ENCODE measurements around the gene MARK4. TPM values are rescaled to one million over a fixed set of nuclear protein-coding genes. Genes with fewer than 3 reads are reported as not detected.
"Not testable (repeated sequence)": the region's sequence is repeated elsewhere in the genome, so short reads cannot be mapped to it uniquely, and the experiment has no call there.

MARK4 gene
- total and polyA plus RNA-seq, 4 donors, result 3.5 to 11.1 (median 6.1) TPM

DNA sequence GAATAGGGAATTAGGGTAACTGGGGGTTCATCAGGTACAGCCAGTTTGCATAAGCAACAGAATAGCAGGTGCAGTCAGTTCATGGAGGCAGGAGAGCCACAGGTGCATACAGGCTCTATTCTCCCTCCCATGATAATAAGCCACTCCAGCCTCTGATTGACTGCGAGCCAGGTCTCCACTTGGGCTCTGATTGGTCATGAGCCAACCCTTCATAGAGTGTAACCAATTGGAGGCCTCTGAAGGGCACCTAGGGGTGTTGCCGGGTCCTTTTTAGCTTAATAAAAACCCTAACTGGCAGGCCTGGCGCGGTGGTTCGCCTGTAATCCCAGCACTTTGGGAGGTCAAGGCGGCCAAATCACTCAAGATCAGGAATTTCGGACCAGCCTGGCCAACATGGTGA lies 80.3 kb downstream of the MARK4 start:
- DNase-seq (ENCODE audit: low spot score), result no peak
- WGBS, result 90% methylated on average over 7 of the region's 7 CpGs
- Histone ChIP-seq H3K4me3 (ENCODE audit: low read depth in 1 of 3, low read length in 3 of 3) (no peak overlapping the region), H3K36me3 (ENCODE audit: control insufficient read depth in 4 of 4, insufficient read depth in 3 of 4, low read depth in 1 of 4, low read length in 3 of 4) (no peaks in the 10 kb centered on the region), H3K27ac (ENCODE audit: low read depth in 1 of 2, low read length in 2 of 2) (no peak overlapping the region), H3K4me1 (ENCODE audit: control insufficient read depth in 4 of 4, insufficient read depth in 4 of 4, low read length in 3 of 4) (peaks cover under 1% of the 10 kb centered on the region in 4 donors), H3K27me3 (ENCODE audit: control insufficient read depth in 4 of 4, insufficient read depth in 4 of 4, low read length in 3 of 4) (no peaks in the 10 kb centered on the region), H3K9ac (ENCODE audit: low read depth in 1 of 2, low read length in 2 of 2) (no peak overlapping the region), H3K9me3 (ENCODE audit: control insufficient read depth in 4 of 4, low read length in 3 of 4) (no peaks in the 10 kb centered on the region)
- no peak for TF ChIP-seq HNF4G (IDR thresholded peaks at IDR 0.05)
- TF ChIP-seq NR2F2 (IDR thresholded peaks at IDR 0.05), result no peak
- TF ChIP-seq, protein P1, sequence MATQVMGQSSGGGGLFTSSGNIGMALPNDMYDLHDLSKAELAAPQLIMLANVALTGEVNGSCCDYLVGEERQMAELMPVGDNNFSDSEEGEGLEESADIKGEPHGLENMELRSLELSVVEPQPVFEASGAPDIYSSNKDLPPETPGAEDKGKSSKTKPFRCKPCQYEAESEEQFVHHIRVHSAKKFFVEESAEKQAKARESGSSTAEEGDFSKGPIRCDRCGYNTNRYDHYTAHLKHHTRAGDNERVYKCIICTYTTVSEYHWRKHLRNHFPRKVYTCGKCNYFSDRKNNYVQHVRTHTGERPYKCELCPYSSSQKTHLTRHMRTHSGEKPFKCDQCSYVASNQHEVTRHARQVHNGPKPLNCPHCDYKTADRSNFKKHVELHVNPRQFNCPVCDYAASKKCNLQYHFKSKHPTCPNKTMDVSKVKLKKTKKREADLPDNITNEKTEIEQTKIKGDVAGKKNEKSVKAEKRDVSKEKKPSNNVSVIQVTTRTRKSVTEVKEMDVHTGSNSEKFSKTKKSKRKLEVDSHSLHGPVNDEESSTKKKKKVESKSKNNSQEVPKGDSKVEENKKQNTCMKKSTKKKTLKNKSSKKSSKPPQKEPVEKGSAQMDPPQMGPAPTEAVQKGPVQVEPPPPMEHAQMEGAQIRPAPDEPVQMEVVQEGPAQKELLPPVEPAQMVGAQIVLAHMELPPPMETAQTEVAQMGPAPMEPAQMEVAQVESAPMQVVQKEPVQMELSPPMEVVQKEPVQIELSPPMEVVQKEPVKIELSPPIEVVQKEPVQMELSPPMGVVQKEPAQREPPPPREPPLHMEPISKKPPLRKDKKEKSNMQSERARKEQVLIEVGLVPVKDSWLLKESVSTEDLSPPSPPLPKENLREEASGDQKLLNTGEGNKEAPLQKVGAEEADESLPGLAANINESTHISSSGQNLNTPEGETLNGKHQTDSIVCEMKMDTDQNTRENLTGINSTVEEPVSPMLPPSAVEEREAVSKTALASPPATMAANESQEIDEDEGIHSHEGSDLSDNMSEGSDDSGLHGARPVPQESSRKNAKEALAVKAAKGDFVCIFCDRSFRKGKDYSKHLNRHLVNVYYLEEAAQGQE (IDR thresholded peaks at IDR 0.05), result no peak
- no peak for TF ChIP-seq RAD21 (IDR thresholded peaks at IDR 0.05)
- TF ChIP-seq, protein P2, sequence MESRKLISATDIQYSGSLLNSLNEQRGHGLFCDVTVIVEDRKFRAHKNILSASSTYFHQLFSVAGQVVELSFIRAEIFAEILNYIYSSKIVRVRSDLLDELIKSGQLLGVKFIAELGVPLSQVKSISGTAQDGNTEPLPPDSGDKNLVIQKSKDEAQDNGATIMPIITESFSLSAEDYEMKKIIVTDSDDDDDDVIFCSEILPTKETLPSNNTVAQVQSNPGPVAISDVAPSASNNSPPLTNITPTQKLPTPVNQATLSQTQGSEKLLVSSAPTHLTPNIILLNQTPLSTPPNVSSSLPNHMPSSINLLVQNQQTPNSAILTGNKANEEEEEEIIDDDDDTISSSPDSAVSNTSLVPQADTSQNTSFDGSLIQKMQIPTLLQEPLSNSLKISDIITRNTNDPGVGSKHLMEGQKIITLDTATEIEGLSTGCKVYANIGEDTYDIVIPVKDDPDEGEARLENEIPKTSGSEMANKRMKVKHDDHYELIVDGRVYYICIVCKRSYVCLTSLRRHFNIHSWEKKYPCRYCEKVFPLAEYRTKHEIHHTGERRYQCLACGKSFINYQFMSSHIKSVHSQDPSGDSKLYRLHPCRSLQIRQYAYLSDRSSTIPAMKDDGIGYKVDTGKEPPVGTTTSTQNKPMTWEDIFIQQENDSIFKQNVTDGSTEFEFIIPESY (IDR thresholded peaks at IDR 0.05), result no peak
- TF ChIP-seq SP1 (IDR thresholded peaks at IDR 0.05), result no peak
- TF ChIP-seq, protein P3, sequence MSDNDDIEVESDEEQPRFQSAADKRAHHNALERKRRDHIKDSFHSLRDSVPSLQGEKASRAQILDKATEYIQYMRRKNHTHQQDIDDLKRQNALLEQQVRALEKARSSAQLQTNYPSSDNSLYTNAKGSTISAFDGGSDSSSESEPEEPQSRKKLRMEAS (IDR thresholded peaks at IDR 0.05), result no peak
- TF ChIP-seq, protein P4, sequence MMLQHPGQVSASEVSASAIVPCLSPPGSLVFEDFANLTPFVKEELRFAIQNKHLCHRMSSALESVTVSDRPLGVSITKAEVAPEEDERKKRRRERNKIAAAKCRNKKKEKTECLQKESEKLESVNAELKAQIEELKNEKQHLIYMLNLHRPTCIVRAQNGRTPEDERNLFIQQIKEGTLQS (IDR thresholded peaks at IDR 0.05), result no peak
- TF ChIP-seq FOXA2 (IDR thresholded peaks at IDR 0.05), result no peak
- no peak for TF ChIP-seq TAF1 (conservative IDR thresholded peaks at IDR 0.05)
- TF ChIP-seq, protein P5, sequence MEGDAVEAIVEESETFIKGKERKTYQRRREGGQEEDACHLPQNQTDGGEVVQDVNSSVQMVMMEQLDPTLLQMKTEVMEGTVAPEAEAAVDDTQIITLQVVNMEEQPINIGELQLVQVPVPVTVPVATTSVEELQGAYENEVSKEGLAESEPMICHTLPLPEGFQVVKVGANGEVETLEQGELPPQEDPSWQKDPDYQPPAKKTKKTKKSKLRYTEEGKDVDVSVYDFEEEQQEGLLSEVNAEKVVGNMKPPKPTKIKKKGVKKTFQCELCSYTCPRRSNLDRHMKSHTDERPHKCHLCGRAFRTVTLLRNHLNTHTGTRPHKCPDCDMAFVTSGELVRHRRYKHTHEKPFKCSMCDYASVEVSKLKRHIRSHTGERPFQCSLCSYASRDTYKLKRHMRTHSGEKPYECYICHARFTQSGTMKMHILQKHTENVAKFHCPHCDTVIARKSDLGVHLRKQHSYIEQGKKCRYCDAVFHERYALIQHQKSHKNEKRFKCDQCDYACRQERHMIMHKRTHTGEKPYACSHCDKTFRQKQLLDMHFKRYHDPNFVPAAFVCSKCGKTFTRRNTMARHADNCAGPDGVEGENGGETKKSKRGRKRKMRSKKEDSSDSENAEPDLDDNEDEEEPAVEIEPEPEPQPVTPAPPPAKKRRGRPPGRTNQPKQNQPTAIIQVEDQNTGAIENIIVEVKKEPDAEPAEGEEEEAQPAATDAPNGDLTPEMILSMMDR (IDR thresholded peaks at IDR 0.05; ENCODE audit: low read depth, low read length, missing input control), result no peak

DNA sequence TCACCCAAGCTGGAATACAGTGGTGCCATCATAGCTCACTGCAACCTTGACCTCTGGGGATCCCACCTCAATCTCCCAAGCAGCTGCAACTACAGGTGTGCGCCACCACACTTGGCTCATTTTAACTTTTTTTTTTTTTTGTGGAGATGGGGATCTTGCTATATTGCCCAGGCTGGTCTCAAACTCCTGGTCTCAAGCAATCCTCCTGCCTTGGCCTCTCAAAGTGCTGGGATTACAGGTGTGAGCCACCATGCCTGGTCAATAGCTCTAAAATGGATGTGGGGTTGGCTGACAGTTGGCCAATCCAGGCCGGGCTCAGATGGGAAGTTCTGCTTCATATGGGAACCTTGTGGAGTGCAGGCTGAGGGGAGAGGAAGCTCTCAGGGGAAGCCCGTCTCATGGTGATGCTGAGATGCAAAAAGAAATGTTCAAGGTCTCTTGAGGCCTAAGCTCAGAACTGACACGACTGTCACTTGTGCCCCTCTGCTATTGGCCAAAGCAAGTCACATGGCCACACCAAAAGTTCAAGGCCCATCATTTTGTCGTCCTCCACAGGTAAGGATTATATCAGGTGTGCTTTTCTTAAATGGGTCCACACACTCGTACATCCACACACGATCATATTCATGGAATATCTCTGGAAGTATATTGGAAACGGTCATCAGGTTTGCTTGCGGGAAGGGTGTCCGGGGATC lies 82.7 kb downstream of the MARK4 start:
- H3K27ac ChIP-seq (ENCODE audit: low read depth in 1 of 2, low read length in 2 of 2), result no peak overlapping the region
- DNase-seq (ENCODE audit: low spot score), result no peak
- H3K4me1 ChIP-seq (ENCODE audit: control insufficient read depth in 4 of 4, insufficient read depth in 4 of 4, low read length in 3 of 4), result peaks cover 0 to 5% (median 4%) of the 10 kb centered on the region in 4 donors
- WGBS, result 85% methylated on average over 10 of the region's 10 CpGs
- no peak overlapping the region for H3K9ac ChIP-seq (ENCODE audit: low read depth in 1 of 2, low read length in 2 of 2)
- no peaks in the 10 kb centered on the region for H3K9me3 ChIP-seq (ENCODE audit: control insufficient read depth in 4 of 4, low read length in 3 of 4)
- TF ChIP-seq EGR1 (IDR thresholded peaks at IDR 0.05; ENCODE audit: low read depth in 2 of 2) (no peak), RAD21 (IDR thresholded peaks at IDR 0.05) (no peak)
- TF ChIP-seq, protein P5 (IDR thresholded peaks at IDR 0.05; ENCODE audit: low read depth, low read length, missing input control), result no peak
- H3K36me3 ChIP-seq (ENCODE audit: control insufficient read depth in 4 of 4, insufficient read depth in 3 of 4, low read depth in 1 of 4, low read length in 3 of 4), result no peaks in the 10 kb centered on the region
- no peak overlapping the region for H3K4me3 ChIP-seq (ENCODE audit: low read depth in 1 of 3, low read length in 3 of 3)
- no peaks in the 10 kb centered on the region for H3K27me3 ChIP-seq (ENCODE audit: control insufficient read depth in 4 of 4, insufficient read depth in 4 of 4, low read length in 3 of 4)

DNA sequence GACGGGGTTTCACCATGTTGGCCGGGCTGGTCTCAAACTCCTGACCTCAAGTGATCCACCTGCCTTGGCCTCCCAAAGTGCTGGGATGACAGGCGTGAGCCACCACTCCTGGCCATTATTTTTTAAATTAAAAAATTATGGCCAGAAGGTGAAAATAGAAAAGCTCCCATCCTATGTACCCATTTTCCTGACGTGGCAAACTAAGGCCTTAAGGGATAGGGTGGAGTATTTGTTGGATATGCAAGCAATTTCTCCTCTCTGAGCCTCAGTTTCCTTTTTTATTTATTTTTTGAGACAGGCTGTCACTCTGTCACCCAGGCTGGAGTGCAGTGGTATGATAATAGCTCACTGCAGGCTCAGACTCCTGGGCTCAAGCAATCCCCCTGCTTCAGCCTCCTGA lies 83.8 kb downstream of the MARK4 start:
- H3K27me3 ChIP-seq (ENCODE audit: control insufficient read depth in 4 of 4, insufficient read depth in 4 of 4, low read length in 3 of 4); H3K9ac ChIP-seq (ENCODE audit: low read depth in 1 of 2, low read length in 2 of 2); H3K36me3 ChIP-seq (ENCODE audit: control insufficient read depth in 4 of 4, insufficient read depth in 3 of 4, low read depth in 1 of 4, low read length in 3 of 4); H3K9me3 ChIP-seq (ENCODE audit: control insufficient read depth in 4 of 4, low read length in 3 of 4); H3K4me3 ChIP-seq (ENCODE audit: low read depth in 1 of 3, low read length in 3 of 3); H3K4me1 ChIP-seq (ENCODE audit: control insufficient read depth in 4 of 4, insufficient read depth in 4 of 4, low read length in 3 of 4); DNase-seq (ENCODE audit: low spot score); H3K27ac ChIP-seq (ENCODE audit: low read depth in 1 of 2, low read length in 2 of 2): not testable (repeated sequence)
- 90% methylated on average over 4 of the region's 4 CpGs for WGBS

All from liver (tissue), 9 donors.